ENCODE results near the gene FAM72D. TPM values are rescaled to one million over a fixed set of nuclear protein-coding genes. Genes with fewer than 3 reads are reported as not detected.
"Not testable (repeated sequence)": the region's sequence is repeated elsewhere in the genome, so short reads cannot be mapped to it uniquely, and the experiment has no call there.

FAM72D gene
- total and polyA plus RNA-seq, 4 donors, result 0.24 to 0.63 (median 0.29) TPM; not detected in 1

DNA sequence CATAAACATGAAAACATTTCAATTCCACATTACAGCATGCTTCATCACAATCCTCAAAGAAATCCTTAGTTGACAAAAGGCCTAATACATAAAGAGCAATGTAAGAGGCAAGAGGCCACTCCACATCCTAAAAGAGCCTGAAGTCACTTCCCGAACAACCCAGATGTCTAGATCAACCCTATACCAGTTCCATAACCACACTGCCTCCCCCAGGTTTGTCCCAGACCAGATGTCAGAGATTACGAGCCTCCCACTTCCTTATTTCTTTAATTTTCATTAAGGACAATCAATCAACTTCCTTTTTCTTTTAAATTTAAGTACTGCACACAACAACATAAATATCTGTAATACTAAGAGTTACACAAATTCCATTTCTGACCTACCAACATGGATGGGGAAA, 16.0 kb upstream of the FAM72D start:
- H3K4me1 ChIP-seq (ENCODE audit: control insufficient read depth in 1 of 2, insufficient read depth in 2 of 2, low read length in 2 of 2); ATAC-seq (ENCODE audit: low FRiP score); H3K4me3 ChIP-seq (ENCODE audit: low read length in 2 of 2); H3K9me3 ChIP-seq (ENCODE audit: control insufficient read depth, low read length); H3K27ac ChIP-seq (ENCODE audit: low read depth in 1 of 2, low read length in 2 of 2); H3K27me3 ChIP-seq (ENCODE audit: control insufficient read depth in 1 of 2, insufficient read depth in 2 of 2, low read length in 1 of 2); intact Hi-C loops (cut with DNase I); H3K36me3 ChIP-seq (ENCODE audit: control insufficient read depth in 1 of 2, insufficient read depth in 2 of 2, low read length in 1 of 2); DNase-seq: not testable (repeated sequence)
- WGBS, 2 donors, result 88 to 89% methylated on average over 2 of the region's 2 CpGs

DNA sequence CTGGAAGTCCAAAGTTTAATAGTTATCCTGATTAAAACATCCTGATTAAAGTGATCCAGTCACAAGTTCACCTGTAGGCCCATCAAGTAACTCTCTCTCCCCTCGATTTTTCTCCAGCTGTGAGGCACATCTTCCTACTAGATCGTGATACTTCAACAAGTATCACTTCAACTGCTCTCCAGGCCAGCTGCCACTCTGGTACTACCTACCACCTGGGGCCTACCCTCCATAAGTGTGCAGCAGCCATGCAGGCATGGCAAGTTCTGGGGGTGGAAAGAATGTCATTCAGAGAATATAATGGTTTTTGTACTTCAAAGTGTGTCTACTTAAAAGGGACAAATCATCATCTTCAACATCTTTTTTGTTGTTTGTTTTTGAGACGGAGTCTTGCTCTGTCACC, 15.6 kb upstream of the FAM72D start:
- H3K4me1 ChIP-seq (ENCODE audit: control insufficient read depth in 1 of 2, insufficient read depth in 2 of 2, low read length in 2 of 2); DNase-seq; intact Hi-C loops (cut with DNase I); H3K27ac ChIP-seq (ENCODE audit: low read depth in 1 of 2, low read length in 2 of 2); ATAC-seq (ENCODE audit: low FRiP score); H3K9me3 ChIP-seq (ENCODE audit: control insufficient read depth, low read length); H3K4me3 ChIP-seq (ENCODE audit: low read length in 2 of 2); H3K36me3 ChIP-seq (ENCODE audit: control insufficient read depth in 1 of 2, insufficient read depth in 2 of 2, low read length in 1 of 2); H3K27me3 ChIP-seq (ENCODE audit: control insufficient read depth in 1 of 2, insufficient read depth in 2 of 2, low read length in 1 of 2): not testable (repeated sequence)
- WGBS, 2 donors, result 93 to 94% methylated on average over 2 of the region's 3 CpGs

DNA sequence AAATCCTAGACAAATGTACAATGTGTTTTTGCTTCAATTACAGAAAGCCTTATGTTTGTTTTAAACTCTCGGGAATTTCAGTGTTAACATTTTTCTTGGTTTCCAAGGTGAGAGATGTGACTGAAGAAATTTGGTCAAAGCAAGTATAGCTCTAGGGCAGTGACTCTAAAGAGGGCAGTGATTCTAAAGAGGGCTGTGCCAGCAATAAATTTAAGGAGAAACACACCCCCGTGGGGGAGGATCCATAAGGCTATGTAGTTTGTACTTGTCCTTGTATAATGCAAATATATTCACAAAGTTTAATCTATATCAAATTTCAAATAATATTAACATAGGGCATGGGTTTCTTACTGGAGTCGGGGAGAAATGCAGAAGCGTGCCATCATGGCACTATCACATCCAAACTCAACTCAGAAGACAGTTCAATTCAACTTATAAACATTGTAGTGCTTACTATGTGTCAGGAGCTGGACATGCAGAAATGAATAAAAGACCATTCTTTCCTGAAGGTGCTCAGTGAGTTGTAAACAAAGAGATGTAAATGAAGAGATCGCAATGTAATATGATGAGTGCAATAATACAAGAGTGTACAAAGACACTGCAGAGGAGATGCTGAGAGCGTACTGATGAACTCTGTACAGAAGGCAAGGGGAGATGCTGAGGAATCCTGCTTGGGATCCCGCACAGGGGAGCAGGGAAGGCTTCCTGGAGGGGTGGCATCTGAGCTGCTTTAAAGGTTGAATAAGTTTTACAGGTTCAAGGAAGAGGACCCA, 13.1 kb upstream of the FAM72D start:
- H3K27me3 ChIP-seq (ENCODE audit: control insufficient read depth in 1 of 2, insufficient read depth in 2 of 2, low read length in 1 of 2); H3K27ac ChIP-seq (ENCODE audit: low read depth in 1 of 2, low read length in 2 of 2); H3K4me1 ChIP-seq (ENCODE audit: control insufficient read depth in 1 of 2, insufficient read depth in 2 of 2, low read length in 2 of 2); DNase-seq; H3K36me3 ChIP-seq (ENCODE audit: control insufficient read depth in 1 of 2, insufficient read depth in 2 of 2, low read length in 1 of 2); H3K4me3 ChIP-seq (ENCODE audit: low read length in 2 of 2); ATAC-seq (ENCODE audit: low FRiP score); H3K9me3 ChIP-seq (ENCODE audit: control insufficient read depth, low read length); intact Hi-C loops (cut with DNase I): not testable (repeated sequence)
- WGBS, 2 donors, result 80 to 85% methylated on average over 3 of the region's 7 CpGs

DNA sequence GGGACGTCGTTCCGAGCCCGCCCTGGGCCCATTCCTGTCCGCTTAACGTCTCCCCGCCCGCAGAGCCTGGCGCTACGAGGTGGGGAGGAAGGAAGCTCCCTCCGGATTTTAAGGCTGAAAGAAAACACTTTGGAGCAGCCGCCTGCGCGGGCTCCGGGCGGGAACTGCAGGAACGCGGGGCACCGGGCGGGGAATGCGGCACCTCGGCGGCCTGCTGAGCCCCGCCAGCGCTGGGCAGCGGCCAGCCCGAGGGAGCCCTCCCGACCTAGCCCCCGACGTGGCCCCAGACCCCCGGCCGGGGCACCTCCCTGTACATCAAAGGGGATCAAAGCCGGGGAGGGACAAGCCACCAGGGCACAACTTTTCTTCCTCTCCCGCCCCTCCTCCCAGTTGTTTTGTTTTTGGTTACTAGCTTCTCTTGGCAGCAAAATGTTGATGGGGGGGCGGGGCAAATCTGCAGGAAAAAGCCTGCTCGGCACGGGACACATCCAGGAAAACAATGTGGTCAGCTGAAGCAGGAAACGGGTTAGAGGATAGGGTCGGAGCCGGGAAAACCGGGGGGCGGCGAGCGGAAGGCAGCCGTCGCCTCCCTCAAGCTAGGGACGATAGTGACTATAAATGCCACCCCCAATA, 2.1 kb upstream of the FAM72D start:
- H3K27me3 ChIP-seq (ENCODE audit: control insufficient read depth in 1 of 2, insufficient read depth in 2 of 2, low read length in 1 of 2); ATAC-seq (ENCODE audit: low FRiP score); H3K4me1 ChIP-seq (ENCODE audit: control insufficient read depth in 1 of 2, insufficient read depth in 2 of 2, low read length in 2 of 2); H3K36me3 ChIP-seq (ENCODE audit: control insufficient read depth in 1 of 2, insufficient read depth in 2 of 2, low read length in 1 of 2); intact Hi-C loops (cut with DNase I); H3K4me3 ChIP-seq (ENCODE audit: low read length in 2 of 2); H3K27ac ChIP-seq (ENCODE audit: low read depth in 1 of 2, low read length in 2 of 2); H3K9me3 ChIP-seq (ENCODE audit: control insufficient read depth, low read length): not testable (repeated sequence)
- peak; percentile 81 to 85 for DNase-seq
- 0 to 1% methylated on average over 18 to 26 of the region's 47 CpGs for WGBS, 2 donors

DNA sequence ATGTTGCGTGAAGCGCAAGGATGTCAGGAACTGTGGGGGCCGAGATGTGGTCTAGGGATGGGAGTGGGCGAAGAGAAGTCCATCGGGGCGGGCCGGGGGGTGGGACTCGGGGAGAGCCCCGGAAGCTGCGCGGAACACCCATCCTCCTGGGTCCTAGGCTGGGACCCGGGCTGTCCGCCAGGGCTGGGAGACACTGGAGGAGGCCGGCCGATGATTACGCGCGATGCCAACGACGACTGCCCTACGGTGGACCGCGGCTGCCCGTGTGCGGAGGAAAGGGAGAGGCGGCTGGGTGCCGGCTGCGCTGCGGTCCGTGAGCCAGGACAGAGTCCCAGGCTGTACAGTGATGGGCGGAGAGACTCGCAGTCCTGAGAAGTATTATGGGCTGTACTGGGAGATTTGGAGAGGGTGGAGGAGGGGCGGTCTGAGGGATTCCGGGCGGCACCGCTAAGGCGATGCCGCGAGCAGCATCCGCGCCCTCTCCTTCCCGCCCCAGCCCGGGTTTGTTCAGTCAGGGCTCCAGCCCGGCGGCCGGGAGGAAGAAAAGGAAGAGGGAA, 1.0 kb upstream of the FAM72D start:
- ATAC-seq (ENCODE audit: low FRiP score) (peak; percentile 82), DNase-seq (peak; percentile 52 to 76)
- H3K9me3 ChIP-seq (ENCODE audit: control insufficient read depth, low read length); H3K36me3 ChIP-seq (ENCODE audit: control insufficient read depth in 1 of 2, insufficient read depth in 2 of 2, low read length in 1 of 2); H3K27me3 ChIP-seq (ENCODE audit: control insufficient read depth in 1 of 2, insufficient read depth in 2 of 2, low read length in 1 of 2); H3K4me1 ChIP-seq (ENCODE audit: control insufficient read depth in 1 of 2, insufficient read depth in 2 of 2, low read length in 2 of 2); intact Hi-C loops (cut with DNase I); H3K4me3 ChIP-seq (ENCODE audit: low read length in 2 of 2): not testable (repeated sequence)
- WGBS, 2 donors, result 1 to 2% methylated on average over 7 to 12 of the region's 46 CpGs
- peak overlapping the region in 1 of 2 donors; percentile 35 for H3K27ac ChIP-seq (ENCODE audit: low read depth in 1 of 2, low read length in 2 of 2)

DNA sequence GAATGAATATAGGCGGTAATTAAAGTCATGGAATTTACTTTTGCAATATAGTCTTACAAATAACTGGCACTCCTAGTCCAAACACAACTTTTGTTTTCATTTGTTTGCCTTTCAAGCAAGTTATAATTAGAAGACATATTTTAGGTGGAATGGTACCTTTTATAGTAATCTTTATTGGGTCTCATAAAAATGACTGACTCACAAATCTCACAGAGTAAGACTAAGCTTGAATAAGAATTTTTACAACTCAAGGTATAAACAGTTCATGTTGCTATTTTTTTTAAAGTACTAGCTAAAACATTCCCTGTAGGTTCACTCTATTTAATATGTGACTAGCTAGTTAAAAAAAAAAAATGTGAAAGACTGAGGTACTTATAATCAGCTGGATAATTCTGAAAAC, 6.0 kb downstream of the FAM72D start:
- intact Hi-C loops (cut with DNase I); H3K36me3 ChIP-seq (ENCODE audit: control insufficient read depth in 1 of 2, insufficient read depth in 2 of 2, low read length in 1 of 2); H3K4me1 ChIP-seq (ENCODE audit: control insufficient read depth in 1 of 2, insufficient read depth in 2 of 2, low read length in 2 of 2); DNase-seq; H3K27me3 ChIP-seq (ENCODE audit: control insufficient read depth in 1 of 2, insufficient read depth in 2 of 2, low read length in 1 of 2); H3K9me3 ChIP-seq (ENCODE audit: control insufficient read depth, low read length); ATAC-seq (ENCODE audit: low FRiP score); H3K4me3 ChIP-seq (ENCODE audit: low read length in 2 of 2); H3K27ac ChIP-seq (ENCODE audit: low read depth in 1 of 2, low read length in 2 of 2): not testable (repeated sequence)
- 67% methylated on average over 1 of the region's 1 CpG; no CpG with 5 or more reads in 1 of the 2 donors for WGBS, 2 donors

DNA sequence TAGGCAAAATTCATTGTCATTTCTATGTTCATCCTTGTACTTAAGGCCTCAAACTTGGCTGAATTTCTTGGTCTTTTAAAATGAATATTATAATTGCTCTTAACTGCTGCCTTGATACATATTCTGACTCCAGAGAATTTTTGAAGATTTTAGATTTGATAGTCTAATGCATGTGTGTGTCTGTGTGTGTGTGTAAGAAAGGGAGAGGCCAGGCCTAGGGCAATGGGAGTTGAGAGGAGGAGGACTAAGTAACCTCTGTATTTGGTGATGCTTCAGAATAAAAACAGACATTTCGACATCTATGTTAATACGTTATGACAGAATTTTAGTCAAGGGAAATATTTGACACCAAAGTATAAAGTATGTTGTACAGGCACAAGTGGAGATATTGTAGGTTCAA, 7.5 kb downstream of the FAM72D start:
- H3K36me3 ChIP-seq (ENCODE audit: control insufficient read depth in 1 of 2, insufficient read depth in 2 of 2, low read length in 1 of 2); H3K27me3 ChIP-seq (ENCODE audit: control insufficient read depth in 1 of 2, insufficient read depth in 2 of 2, low read length in 1 of 2); intact Hi-C loops (cut with DNase I); DNase-seq; ATAC-seq (ENCODE audit: low FRiP score); H3K4me3 ChIP-seq (ENCODE audit: low read length in 2 of 2); H3K27ac ChIP-seq (ENCODE audit: low read depth in 1 of 2, low read length in 2 of 2); H3K9me3 ChIP-seq (ENCODE audit: control insufficient read depth, low read length); H3K4me1 ChIP-seq (ENCODE audit: control insufficient read depth in 1 of 2, insufficient read depth in 2 of 2, low read length in 2 of 2): not testable (repeated sequence)
- WGBS, 2 donors, result no CpG with 5 or more reads among the region's 2 CpGs

DNA sequence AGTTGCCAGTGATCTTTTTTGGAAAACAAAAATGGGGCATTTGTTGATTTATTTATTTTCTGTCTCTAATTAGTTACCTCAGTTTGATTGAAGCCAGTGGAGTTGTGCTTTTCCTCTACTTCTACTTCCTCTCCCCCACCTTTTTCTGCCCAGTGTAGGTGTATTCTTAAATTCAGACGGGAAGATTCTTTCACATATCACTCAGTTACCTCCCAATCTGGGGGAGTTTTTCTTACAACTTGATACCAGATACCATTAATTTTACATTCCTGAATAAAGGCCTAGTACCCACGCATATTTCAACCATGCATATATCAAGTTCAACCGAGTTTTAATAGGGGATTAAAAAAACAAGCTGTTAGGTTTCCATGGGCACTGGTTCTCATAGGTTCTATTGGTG, 15.9 kb downstream of the FAM72D start:
- ATAC-seq (ENCODE audit: low FRiP score), result not testable (repeated sequence)

DNA sequence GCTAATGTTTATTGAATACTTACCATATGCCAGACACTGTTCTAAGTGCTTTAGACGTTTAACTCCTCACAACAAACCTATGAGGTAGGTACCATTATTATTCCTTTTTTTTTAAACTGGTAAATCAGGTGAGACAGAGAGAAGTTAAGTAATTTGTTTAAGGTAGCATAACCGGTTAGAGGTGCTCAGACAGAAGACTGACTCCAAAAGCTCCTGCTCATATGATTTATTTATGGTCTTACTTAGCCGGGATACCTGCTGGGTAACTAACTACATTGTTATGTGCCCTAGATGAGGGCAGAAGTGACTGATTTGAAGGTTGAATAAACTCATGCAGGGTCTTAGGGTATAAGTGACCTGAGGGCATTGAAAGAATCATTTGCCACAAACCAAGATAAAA, 16.9 kb downstream of the FAM72D start:
- DNase-seq; H3K27ac ChIP-seq (ENCODE audit: low read depth in 1 of 2, low read length in 2 of 2); H3K4me1 ChIP-seq (ENCODE audit: control insufficient read depth in 1 of 2, insufficient read depth in 2 of 2, low read length in 2 of 2); H3K36me3 ChIP-seq (ENCODE audit: control insufficient read depth in 1 of 2, insufficient read depth in 2 of 2, low read length in 1 of 2); ATAC-seq (ENCODE audit: low FRiP score); H3K27me3 ChIP-seq (ENCODE audit: control insufficient read depth in 1 of 2, insufficient read depth in 2 of 2, low read length in 1 of 2); H3K4me3 ChIP-seq (ENCODE audit: low read length in 2 of 2); H3K9me3 ChIP-seq (ENCODE audit: control insufficient read depth, low read length); intact Hi-C loops (cut with DNase I): not testable (repeated sequence)
- no CpG with 5 or more reads among the region's 3 CpGs for WGBS, 2 donors

More for the DNA sequence above, 15.9 kb downstream of the FAM72D start:
- H3K9me3 ChIP-seq (ENCODE audit: control insufficient read depth, low read length); H3K36me3 ChIP-seq (ENCODE audit: control insufficient read depth in 1 of 2, insufficient read depth in 2 of 2, low read length in 1 of 2); intact Hi-C loops (cut with DNase I); H3K4me3 ChIP-seq (ENCODE audit: low read length in 2 of 2); DNase-seq; H3K27me3 ChIP-seq (ENCODE audit: control insufficient read depth in 1 of 2, insufficient read depth in 2 of 2, low read length in 1 of 2); H3K4me1 ChIP-seq (ENCODE audit: control insufficient read depth in 1 of 2, insufficient read depth in 2 of 2, low read length in 2 of 2); H3K27ac ChIP-seq (ENCODE audit: low read depth in 1 of 2, low read length in 2 of 2): not testable (repeated sequence)
- no CpG with 5 or more reads among the region's 3 CpGs for WGBS, 2 donors
